GM15510 (cell line): ENCODE data around the gene CDC14B.

Source experiments
- POLR2A ChIP-seq: IDR thresholded peaks from 3 replicates; pipeline ENCODE4 v1.6.1; 2011; ENCODE audit warnings: borderline replicate concordance; ENCODE audit not compliant: insufficient read length; ENCODE audit errors: extremely low read depth

Gene CDC14B

DNA sequence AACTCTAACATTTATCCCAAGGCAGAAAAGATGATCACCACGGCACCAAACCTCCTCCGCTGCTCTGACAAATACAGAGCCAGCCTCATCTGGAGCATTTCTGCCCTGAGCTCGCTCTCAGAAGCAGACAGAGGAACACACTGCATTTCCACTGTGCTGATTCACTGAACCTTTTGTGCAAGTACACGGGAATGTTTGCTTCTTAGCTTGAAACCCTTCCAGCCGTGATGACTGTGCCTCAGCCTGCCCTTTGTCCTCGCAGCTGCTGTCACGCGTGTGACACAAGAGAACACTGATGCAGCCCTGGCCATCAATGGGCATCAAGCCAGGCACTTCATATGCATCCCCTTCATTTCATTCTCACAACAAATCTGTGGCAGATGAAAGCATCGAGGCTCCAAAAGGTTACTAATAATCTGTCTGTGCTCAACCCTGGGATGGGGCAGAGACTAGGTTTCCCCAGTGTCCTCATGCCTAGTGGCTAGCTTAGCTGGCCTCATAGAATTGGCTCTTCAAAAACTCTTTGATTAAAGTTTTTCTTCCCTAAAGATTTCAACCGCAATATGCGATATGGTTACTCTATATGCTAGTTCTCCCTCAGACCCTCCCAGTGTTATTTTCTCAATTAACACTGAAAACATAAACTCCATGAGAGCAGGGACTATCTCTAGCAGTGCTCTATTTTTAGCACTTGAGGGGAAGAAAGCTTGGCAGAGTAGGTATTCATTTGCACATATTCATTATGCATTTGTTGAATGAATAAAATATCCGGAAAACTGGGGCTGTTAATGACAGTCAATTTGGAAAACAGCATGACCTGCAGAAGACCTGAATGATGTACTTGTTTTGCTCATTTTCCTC, 7.3 kb downstream of the CDC14B start:
- TF ChIP-seq POLR2A: no peak

DNA sequence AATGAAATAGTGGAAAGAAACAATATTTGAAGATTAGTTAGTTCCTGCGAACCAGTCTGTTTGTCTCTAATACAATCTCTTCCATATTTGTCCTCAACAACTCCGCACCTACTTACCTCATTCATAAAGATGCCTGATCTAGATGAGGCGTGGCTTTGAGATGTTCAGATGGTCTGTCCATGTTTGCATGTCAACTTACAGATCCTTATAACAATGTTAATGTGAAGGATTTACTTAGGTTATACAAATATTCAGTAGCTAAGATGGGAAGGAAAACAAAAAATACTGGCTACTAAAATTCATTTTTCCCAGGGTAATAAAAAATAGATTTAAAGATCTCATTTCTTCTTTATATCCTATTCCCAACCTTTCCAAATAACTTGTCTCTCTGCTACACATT, 8.3 kb downstream of the CDC14B start:
- TF ChIP-seq POLR2A: no peak

DNA sequence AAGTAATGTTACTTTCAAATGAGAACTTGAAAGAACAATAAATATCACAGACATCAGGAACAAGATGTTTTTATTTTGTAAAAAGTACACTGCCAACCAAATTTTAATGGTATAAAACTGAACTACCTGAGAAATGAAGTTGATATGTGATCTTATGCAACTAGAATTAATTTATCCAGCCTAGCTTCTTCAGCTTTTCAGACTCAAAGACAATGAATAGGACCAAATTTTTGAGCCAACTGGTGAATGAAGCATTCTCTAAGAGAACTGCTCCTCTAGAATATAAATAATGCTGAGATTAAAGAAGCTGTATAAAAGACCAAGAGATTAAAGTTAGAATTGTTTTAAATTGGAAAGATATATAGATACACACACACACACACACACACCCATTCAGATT, 9.9 kb downstream of the CDC14B start:
- TF ChIP-seq POLR2A: no peak

DNA sequence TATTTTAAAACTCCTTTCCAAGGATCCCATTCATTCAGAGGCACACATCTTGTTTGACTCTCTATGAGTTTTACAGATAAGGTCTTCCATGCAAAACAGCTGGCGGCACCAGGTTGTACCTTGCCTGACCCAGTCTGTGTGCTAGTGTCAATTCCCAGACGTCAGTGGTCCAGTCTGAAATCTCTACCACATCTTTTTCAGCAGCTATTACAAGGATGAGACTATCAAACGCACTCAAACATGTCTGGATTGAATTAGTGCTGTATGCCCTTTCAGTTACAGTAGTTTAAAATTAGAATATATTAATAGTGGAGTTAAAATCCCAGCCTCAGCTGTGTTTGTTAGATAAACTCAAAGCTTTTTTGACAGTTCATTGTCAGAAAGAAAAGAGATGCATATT, 11.7 kb downstream of the CDC14B start:
- TF ChIP-seq POLR2A: no peak

DNA sequence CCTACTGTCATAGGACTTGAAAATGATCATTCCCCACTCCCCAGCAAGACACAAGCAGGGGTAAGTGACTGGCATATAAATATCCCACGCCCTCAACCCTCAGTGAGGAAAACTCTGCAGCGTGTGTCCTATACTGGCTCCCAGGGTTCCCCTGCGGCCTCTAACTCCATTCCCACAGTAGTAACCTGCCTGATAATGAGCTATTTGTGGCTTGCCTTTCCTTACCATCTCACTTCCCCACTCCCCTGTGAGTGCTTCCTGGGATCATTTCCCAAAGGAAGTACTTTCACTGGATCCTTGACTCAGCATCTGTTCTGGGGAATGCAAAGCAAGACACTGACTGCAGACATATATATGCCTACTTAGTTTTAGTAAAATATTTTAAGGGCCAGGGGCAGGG, 14.3 kb downstream of the CDC14B start:
- TF ChIP-seq POLR2A: no peak

DNA sequence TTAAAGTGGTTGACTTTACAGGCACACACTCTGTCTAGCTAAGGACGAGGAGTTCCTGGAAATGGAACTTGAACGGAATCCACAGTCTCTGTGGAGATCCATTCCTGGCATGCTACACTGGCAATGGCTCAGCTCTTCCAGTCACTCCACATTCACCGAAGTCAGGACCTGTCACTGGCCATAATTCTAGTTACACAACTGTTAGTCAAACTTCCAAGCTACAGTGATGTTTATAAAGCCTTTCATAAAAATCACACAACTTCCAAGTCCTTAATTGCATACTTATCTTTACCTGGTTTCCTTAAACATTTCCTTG, 15.7 kb downstream of the CDC14B start:
- no peak for TF ChIP-seq POLR2A

DNA sequence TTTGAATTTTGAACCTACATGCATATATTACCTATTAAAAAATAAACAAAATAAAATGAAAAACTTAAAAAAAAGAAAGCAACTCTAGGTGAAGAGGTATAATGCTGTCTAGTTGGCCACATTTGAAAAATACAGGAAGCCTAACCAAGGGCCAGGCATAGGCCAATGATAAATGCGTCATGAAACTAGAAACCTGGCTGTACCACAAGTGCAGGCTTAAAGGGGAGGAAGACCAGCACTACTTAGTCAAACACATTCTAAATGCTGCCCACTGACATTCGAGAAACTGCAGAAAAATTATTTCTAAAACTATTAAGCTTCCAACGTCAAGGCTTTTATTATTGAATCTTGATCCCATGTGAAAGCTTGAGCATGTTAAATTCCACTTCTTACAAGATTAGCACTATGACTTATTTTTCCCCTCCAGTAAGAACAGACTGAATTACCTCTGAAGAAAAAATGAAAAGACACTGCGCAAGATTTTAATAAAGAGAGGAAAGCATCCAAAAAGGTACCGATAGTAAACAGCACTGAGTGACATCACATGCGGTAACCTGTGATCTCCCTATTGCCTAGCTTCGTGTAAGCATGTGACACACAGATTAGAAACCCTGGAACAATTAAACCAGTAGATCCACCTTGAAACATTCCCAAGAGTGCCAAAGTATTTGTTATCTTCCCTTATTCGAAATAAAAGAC, 16.2 kb downstream of the CDC14B start:
- TF ChIP-seq POLR2A: no peak

DNA sequence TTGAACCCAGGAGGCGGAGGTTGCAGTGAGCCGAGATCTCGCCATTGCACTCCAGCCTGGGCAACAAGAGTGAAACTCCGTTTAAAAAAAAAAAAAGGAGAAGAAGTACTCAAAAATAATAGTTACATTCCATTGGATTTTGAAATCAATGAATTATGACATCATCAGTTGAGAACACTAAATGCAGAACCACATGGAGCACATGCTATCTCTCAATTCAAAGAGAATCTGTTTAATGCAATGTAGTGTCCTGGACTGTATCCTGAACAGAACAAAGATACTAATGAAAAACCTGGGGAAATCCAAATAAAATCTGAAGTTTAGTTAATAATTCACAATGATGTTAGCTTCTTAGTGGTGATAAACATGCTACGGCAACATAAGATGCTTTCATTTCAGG, 20.3 kb downstream of the CDC14B start:
- no peak for TF ChIP-seq POLR2A

DNA sequence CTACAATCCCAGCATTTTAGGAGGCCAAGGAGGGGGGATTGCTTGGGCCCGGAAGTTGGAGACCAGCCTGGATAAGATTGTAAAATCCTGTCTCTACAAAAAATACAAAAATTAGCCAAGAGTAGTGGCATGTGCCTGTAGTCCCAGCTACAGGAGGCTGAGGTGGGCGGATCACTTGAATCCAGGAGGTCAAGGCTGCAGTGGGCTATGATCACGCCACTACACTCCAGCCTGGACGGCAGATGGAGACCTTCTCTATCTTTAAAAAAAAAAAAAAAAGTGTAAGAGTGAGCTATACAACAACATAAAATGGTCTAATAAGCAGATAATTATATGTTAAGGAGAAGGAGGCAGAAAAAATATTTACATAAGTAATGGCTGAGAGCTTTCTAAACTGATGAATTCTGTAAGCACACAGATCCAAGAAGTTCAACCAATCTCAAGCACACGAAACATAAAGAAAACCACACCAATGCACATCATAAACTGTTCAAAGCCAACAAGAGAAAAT, 23.0 kb downstream of the CDC14B start:
- no peak for TF ChIP-seq POLR2A

DNA sequence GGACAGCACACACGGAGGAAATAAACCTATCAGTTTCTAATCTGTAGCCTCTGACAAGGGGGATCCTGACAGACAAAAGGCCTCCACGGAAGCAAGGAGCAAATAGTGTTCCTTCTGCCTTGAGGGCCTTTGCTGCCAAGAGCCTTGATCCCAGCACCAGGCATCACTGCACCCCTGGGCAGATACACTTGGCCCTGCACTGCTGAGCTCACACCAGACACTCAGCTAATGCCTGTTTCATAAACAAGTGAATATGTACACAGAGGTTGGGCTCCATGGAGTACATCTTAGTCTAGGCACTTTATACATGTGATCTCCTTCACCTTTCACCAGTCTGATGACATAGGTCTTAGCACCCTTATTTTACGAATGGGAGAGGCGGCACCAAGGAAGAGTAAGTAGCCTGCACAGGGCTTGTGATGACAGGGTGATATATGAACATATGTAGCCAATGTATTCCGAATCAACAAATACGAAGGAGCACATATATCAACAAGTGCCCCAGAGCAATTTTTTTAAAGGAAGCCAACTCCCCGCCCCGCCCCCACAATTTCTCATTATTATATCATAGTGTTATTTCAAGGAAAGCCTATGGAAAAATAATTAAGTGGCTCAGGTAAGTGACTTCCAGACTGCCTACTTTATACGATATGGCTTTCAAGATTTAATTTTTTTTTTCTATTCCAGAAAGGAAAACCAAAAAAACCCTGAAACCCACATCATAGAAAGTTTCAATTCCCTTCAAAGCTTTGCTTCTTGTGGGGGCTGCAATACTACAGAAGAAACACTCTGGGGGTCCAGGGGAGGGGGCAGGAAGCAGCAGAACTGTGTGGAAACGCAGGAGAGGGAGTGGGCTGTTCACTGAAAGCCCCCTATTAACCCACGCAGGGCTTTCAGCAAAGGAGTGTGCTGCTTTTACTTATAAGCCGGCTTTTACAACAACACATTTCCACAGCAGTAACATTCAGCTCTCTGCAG, 32.0 kb downstream of the CDC14B start:
- no peak for TF ChIP-seq POLR2A

DNA sequence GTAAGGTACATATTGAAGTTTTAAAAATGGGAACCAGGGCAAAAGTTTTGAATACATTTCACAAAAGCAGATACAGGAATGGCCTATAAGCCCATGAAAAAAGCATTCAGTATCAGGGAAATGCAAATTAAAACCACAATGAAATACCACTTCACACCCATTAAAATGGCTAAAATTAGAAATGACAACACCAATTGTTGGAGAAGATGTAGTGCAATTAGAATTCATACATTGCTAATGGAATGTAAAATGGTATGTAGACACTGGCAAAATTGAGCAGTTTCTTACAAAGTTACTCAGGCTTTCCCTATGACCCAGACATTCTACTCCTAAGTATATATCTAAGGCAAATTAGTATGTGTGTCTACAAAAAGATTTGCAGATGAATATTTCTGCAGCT, 34.2 kb downstream of the CDC14B start:
- no peak for TF ChIP-seq POLR2A

DNA sequence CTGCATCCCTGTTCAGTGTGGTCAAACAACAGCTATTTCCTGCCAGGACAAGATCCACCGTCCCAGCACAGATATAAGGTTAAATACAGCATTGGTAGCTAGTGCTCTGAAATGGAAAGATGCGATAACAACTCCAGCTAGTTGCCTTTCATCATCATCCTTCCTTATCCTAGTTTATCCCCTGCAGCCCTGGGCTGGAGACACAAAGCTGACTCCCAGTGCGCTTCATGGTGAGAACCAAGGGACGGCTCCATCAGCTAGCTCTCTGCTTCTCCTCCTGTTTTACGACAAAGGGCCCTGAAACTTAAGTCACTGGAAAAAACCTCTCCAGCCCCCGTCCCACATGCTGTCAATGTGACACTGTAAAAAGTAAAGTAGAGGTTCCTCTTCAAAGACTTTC, 37.9 kb downstream of the CDC14B start:
- no peak for TF ChIP-seq POLR2A

DNA sequence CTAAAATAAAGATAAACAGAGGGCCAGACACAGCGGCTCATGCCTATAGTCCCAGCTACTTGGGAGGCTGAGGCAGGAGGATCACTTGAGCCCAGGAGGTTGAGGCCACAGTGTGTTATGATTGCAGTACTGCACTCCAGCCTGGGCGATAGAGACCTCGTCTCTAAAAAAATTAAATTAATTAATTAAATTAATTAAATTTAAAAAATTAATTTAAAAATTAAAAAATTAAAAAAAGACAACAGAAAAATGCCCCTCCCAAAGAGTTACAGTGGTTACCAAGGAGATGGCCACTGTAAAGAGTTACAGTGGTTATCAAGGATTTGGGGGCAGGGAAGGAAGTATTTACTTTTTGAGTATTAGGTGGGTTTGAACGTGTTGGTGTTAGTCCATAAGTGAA, 38.3 kb downstream of the CDC14B start:
- no peak for TF ChIP-seq POLR2A

DNA sequence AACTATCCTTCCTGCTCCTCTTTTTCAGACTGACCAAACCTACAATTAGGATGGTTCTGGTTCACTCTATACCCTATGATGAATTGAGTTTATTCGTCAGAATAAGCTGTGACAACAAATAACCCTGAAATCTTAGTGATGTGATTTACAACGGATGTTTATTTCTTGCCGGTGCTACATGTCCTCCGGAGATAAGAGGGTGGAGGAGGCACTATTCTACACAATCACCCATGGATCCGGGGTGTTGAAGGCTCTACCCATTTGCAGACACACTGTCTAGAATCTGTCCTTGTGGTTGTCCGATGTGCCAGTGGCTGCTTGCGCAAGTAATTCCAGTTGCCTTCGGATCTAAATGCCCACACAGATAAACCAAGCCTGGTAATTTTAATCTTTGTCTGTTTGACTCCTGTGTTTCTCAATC, 44.7 kb downstream of the CDC14B start:
- no peak for TF ChIP-seq POLR2A

DNA sequence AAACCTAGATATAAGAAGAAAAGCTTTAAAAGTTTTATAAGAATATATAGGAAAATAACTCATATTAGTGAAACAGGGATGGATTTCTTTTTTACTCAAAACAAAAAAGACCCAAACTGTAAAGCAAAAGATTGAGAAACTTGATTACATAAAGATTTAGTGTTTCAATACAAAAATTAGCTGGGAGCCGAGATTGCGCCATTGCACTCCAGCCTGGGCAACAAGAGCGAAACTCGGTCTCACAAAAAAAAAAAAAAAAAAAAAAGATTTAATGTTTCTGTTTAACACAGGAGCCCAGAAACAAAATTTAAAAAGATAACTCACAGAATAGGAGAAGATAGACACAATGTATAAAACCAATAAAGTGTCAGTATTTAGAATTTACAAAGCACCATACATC, 45.2 kb downstream of the CDC14B start:
- no peak for TF ChIP-seq POLR2A
